Calu3 (cell line): ENCODE data around the gene R3HDM2. TPM values are rescaled to one million over a fixed set of nuclear protein-coding genes. Genes with fewer than 3 reads are reported as not detected.

Experiments
- BruUV-seq: library from RNA; stranded (reverse); fragments of 400-500 nt; replicated peaks from 2 replicates; lab custom pipeline; 2021; lab: Mats Ljungman, UMichigan
- CTCF ChIA-PET: fragments of 300-600 bp; sonication (Branson Sonifier 250); formaldehyde crosslinking; loops from one replicate; lab custom pipeline; 2022; ENCODE audit warnings: antibody characterized with exemption; lab: Charles Lee
- DNase-seq: peaks from one replicate; pipeline ENCODE4 v3.0.0; 2022
- H3K27ac Mint-ChIP-seq: one replicate; pipeline ENCODE4 v1.8.0; 2022; ENCODE audit warnings: mixed read lengths; ENCODE audit not compliant: unreplicated experiment
- H3K27me3 Mint-ChIP-seq: one replicate; pipeline ENCODE4 v1.8.0; 2022; ENCODE audit warnings: mixed read lengths; ENCODE audit not compliant: unreplicated experiment
- H3K36me3 Mint-ChIP-seq: one replicate; pipeline ENCODE4 v1.8.0; 2022; ENCODE audit warnings: mild to moderate bottlenecking, moderate library complexity, mixed read lengths; ENCODE audit not compliant: insufficient read depth, unreplicated experiment
- H3K4me1 Mint-ChIP-seq: one replicate; pipeline ENCODE4 v1.8.0; 2022; ENCODE audit warnings: mild to moderate bottlenecking, low read depth, mixed read lengths; ENCODE audit not compliant: unreplicated experiment
- H3K4me3 Mint-ChIP-seq: one replicate; pipeline ENCODE4 v1.8.0; 2022; ENCODE audit warnings: mild to moderate bottlenecking, low read depth, moderate library complexity, mixed read lengths; ENCODE audit not compliant: unreplicated experiment
- H3K9me3 Mint-ChIP-seq: one replicate; pipeline ENCODE4 v1.8.0; 2022; ENCODE audit warnings: low read depth, mixed read lengths; ENCODE audit not compliant: unreplicated experiment
- CTCF ChIP-seq: fragments of 200-600 bp; IDR thresholded peaks from one replicate; pipeline ENCODE4 v1.8.0; 2022; ENCODE audit warnings: antibody characterized with exemption; ENCODE audit not compliant: unreplicated experiment
- intact Hi-C: fragments of 100-400 bp; cut with micrococcal nuclease; formaldehyde crosslinking; loops from one replicate; pipeline ENCODE4 v1.10.0; 2022; ENCODE audit not compliant: unreplicated experiment
- total RNA-seq: library from RNA; stranded (reverse); gene quantifications from 2 replicates; pipeline ENCODE4 v1.2.3, GENCODE V29; 2022

Gene R3HDM2
- total RNA-seq, 1 experiment from 2014 or later, result 77.3 TPM

- BruUV-seq, result no TSS peak
- no peak for DNase-seq
- TF ChIP-seq CTCF, result no peak
- peaks cover 10% of the 10 kb centered on the region for H3K4me1 Mint-ChIP-seq
- CTCF ChIA-PET, result interaction anchor here (0.6 kb wide), 1 partner anchor 20 kb away, joined by 5 read pairs; no protein-coding TSS in a partner anchor
- H3K27me3 Mint-ChIP-seq, result peaks cover 100% of the 10 kb centered on the region
- no peak overlapping the region for H3K27ac Mint-ChIP-seq
- no peak overlapping the region for H3K4me3 Mint-ChIP-seq
- H3K9me3 Mint-ChIP-seq, result no peaks in the 10 kb centered on the region
- intact Hi-C loops, result no loop called here
- no peaks in the 10 kb centered on the region for H3K36me3 Mint-ChIP-seq
Observed at GRCh38 chr12:57470286-57470969, 39.6 kb upstream of the R3HDM2 start.

- Mint-ChIP-seq H3K4me1 (peaks cover 5% of the 10 kb centered on the region), H3K9me3 (no peaks in the 10 kb centered on the region), H3K36me3 (no peaks in the 10 kb centered on the region), H3K27me3 (peaks cover 100% of the 10 kb centered on the region), H3K4me3 (no peak overlapping the region), H3K27ac (no peak overlapping the region)
- no TSS peak for BruUV-seq
- TF ChIP-seq CTCF, result no peak
- intact Hi-C loops, result no loop called here
- CTCF ChIA-PET, result interaction anchor here (0.6 kb wide), 1 partner anchor 21 kb away, joined by 5 read pairs; no protein-coding TSS in a partner anchor
- DNase-seq, result no peak
Observed at GRCh38 chr12:57469296-57470164, 38.7 kb upstream of the R3HDM2 start.

- intact Hi-C loops, result no loop called here
- no peak overlapping the region for H3K27ac Mint-ChIP-seq
- TF ChIP-seq CTCF, result no peak
- H3K4me1 Mint-ChIP-seq, result peaks cover 1% of the 10 kb centered on the region
- no peaks in the 10 kb centered on the region for H3K36me3 Mint-ChIP-seq
- CTCF ChIA-PET, result no interaction called here
- H3K9me3 Mint-ChIP-seq, result no peaks in the 10 kb centered on the region
- DNase-seq, result no peak
- peaks cover 100% of the 10 kb centered on the region for H3K27me3 Mint-ChIP-seq
- no peak overlapping the region for H3K4me3 Mint-ChIP-seq
- no TSS peak for BruUV-seq
Observed at GRCh38 chr12:57467915-57468314, 37.1 kb upstream of the R3HDM2 start.

GRCh38 chr12:57467212-57467874 lies 36.5 kb upstream of the R3HDM2 start:
- no peak for TF ChIP-seq CTCF
- Mint-ChIP-seq H3K27ac (no peak overlapping the region), H3K4me1 (peaks cover 7% of the 10 kb centered on the region), H3K36me3 (peaks cover 5% of the 10 kb centered on the region), H3K4me3 (no peak overlapping the region), H3K27me3 (peaks cover 100% of the 10 kb centered on the region), H3K9me3 (no peaks in the 10 kb centered on the region)
- intact Hi-C loops, result no loop called here
- CTCF ChIA-PET, result no interaction called here
- no peak for DNase-seq
- BruUV-seq, result no TSS peak
